HG02970 (cell line): ENCODE measurements around the gene GAL3ST2.
"Not testable (repeated sequence)": the region's sequence is repeated elsewhere in the genome, so short reads cannot be mapped to it uniquely, and the experiment has no call there.

Source experiments
- ATAC-seq: cut with Tn5 transposase; IDR thresholded peaks from one replicate; pipeline ENCODE4 v1.9.1; 2021; ENCODE audit warnings: mild to moderate bottlenecking, moderate library complexity, moderate number of reproducible peaks; ENCODE audit not compliant: unreplicated experiment, low FRiP score

The GAL3ST2 gene

GRCh38 chr2:241776336-241777169 is at the start of gene GAL3ST2:
GAL3ST2 (plus strand) TSS chr2:241776822; CDS start chr2:241776956, 134 bp downstream.
- ATAC-seq, result no peak

GRCh38 chr2:241728000-241728399 is 48.6 kb upstream of the GAL3ST2 start:
- no peak for ATAC-seq

- ATAC-seq, result no peak
Observed at GRCh38 chr2:241728627-241729026, 48.0 kb upstream of the GAL3ST2 start.

GRCh38 chr2:241729868-241730267 is 46.8 kb upstream of the GAL3ST2 start:
- ATAC-seq, result no peak

- ATAC-seq, result no peak
Observed at GRCh38 chr2:241730671-241731293, 45.8 kb upstream of the GAL3ST2 start.

GRCh38 chr2:241732513-241733186 is 44.0 kb upstream of the GAL3ST2 start:
- ATAC-seq, result not testable (repeated sequence)

GRCh38 chr2:241733391-241734207 is 43.0 kb upstream of the GAL3ST2 start:
- no peak for ATAC-seq

GRCh38 chr2:241734208-241734466 is 42.5 kb upstream of the GAL3ST2 start:
- ATAC-seq, result peak; percentile 32

GRCh38 chr2:241734467-241735208 is 42.0 kb upstream of the GAL3ST2 start, which contains the start of gene D2HGDH:
D2HGDH (plus strand) TSS chr2:241734630; CDS start chr2:241735225, 595 bp downstream.
- ATAC-seq, result peak; percentile 80

GRCh38 chr2:241736111-241736510 is 40.5 kb upstream of the GAL3ST2 start:
- no peak for ATAC-seq

- ATAC-seq, result no peak
Observed at GRCh38 chr2:241738040-241738686, 38.5 kb upstream of the GAL3ST2 start.

GRCh38 chr2:241739177-241739576 is 37.4 kb upstream of the GAL3ST2 start:
- no peak for ATAC-seq

GRCh38 chr2:241739651-241740050 is 37.0 kb upstream of the GAL3ST2 start:
- ATAC-seq, result no peak

- ATAC-seq, result no peak
Observed at GRCh38 chr2:241741016-241741415, 35.6 kb upstream of the GAL3ST2 start.

GRCh38 chr2:241742320-241742939 is 34.2 kb upstream of the GAL3ST2 start:
- no peak for ATAC-seq

GRCh38 chr2:241743008-241743407 is 33.6 kb upstream of the GAL3ST2 start:
- ATAC-seq, result not testable (repeated sequence)

- no peak for ATAC-seq
Observed at GRCh38 chr2:241743620-241744019, 33.0 kb upstream of the GAL3ST2 start.

- no peak for ATAC-seq
Observed at GRCh38 chr2:241744028-241744754, 32.4 kb upstream of the GAL3ST2 start.
